HG02852 (cell line): ENCODE results near the gene SDC3.

Experiments
- ATAC-seq: cut with Tn5 transposase; IDR thresholded peaks from one replicate; pipeline ENCODE4 v1.9.1; 2021; ENCODE audit warnings: mild to moderate bottlenecking, moderate library complexity; ENCODE audit not compliant: unreplicated experiment

Gene SDC3

DNA sequence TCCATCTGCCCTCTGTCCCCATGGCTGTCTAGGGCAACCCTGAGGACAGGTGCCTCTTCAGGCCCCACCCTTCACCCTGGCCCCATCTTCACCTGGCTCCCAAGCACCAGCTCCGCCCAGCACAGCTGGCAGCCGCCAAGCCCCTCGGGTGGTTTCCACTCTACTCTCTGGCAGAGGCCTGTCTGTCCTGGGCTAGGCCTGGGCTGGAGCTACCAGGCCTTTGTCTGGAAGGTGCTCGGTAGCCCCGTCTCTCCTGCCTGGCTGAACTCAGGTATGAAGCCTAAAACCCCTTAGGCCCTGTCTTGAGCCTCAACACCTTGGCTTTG lies 17.4 kb downstream of the SDC3 start:
- ATAC-seq: no peak

DNA sequence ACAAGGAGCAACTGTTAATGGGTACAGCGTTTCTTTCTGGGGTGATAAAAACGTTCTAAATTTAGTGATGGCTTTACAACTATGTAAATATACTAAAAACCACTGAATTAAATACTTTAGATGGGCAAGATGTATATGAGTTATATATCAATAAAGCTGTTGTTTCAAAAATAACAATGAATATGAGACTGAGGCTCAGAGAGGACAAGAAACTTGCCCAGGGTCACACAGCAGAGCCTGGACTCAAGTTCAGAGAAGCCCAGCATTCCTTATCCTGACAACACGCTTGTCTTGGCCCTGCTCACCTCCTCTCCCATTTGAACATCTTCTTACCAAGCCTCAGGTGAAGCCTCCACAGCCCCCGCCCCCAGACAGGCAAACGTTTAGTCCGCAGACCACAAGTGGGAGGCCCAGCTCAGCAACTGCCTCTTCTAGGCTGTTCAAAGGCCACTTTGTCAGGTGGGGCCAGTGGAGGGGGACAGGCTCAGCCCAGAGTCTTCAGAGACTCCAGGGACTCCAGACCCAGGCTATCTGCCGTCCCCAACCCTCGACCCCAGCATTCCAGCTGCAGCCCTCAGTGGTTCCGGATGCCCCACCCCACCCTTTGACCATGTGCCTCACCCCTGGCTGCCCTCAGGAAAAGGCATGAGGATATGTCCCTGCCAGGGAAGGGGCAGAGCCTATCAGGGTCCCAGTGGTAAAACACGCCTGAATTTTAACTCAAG lies 17.9 kb downstream of the SDC3 start:
- no peak for ATAC-seq

DNA sequence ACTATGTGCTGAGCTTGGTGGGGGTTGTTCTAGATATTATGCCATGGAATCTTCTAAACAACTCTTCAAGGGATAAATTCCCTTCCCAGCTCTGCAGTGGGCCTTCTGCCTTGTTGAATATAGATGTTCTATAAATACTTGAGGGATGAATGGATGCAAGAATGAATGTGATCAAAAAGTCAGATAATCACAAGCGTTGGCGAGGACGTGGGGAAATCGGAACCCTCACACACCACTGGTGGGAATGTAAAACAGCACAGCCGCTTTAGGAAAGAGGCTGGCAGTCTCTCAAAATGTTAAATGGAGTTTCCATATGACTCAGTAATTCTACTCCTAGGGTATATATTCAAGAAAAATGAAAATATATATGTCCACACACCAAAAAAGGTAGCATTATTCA lies 19.0 kb downstream of the SDC3 start:
- ATAC-seq: no peak

DNA sequence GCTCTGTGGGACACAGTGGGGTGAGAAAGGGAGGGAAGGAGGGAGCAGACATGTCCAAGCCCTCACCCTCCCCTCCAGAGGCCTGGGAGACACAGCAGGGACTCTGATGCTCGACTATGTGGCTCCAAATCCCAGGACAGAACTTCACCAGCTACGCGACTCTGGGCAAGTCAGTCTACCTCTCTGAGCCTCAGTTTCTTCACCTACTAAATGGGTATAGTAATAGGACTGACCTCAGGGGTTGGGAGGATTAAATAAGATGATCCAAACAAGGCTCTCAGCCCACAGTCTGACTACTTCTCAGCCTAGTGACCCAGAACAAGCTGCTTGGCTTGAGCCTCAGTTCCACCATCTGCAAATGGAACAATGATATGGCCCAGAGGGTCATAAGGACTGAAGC lies 19.6 kb downstream of the SDC3 start:
- ATAC-seq: no peak

DNA sequence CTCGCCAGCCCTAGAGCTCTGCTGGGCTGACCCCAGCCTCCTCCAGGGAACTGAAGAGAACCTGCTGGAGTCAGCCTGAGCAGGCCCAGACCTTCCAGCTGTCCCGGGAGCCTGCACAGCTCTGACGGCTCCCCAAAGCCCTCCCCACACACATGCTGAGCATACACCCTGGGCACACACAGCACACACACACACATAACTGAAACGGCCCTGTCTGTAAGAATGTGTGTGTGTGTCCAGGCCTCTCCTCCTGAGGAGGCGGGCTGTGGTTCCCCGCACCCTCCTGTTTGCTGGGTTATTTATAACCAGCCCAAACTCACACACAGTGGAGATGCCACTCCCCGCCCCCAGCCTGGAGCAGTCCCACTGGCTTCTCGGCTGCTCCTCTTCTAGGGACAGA lies 20.2 kb downstream of the SDC3 start:
- ATAC-seq: no peak

DNA sequence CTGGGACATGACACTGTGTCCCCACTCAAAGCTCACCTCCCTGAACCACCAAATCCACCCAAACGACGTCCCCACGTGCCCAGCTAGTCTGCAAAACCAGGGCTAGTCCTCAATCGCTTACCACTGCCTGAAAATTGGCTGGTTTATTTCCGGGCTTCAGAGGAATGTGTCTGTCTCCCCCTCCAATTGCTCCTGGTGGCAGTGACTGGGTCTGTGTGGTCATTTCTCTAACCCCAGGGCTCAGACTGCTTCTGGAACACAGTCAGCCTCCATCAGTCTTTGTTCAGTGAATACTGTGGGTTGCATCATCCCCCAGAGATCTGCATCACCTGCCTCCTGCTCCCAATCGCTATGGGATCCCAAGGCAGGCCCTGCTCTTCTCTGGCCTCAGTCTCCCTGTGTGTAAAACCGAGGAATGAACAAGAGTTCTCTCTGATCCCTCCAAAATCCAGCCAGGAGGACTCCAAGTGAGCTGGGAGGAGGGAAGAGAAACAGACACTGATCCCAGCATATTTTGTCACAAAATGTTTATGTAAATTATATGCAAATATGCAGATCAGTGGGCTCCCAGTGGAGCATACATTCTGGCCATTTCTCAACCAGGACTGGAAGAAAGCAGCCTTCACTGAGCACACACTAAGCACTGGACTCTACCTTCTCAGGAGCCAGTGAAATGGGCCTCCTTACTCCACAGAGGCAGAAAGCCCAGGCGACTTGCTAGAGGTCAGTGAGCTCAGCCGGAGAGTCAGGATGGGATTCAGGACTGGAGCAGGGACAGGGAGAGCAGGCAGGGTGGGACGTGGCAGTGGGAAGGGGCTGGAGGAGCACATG lies 20.9 kb downstream of the SDC3 start:
- no peak for ATAC-seq

DNA sequence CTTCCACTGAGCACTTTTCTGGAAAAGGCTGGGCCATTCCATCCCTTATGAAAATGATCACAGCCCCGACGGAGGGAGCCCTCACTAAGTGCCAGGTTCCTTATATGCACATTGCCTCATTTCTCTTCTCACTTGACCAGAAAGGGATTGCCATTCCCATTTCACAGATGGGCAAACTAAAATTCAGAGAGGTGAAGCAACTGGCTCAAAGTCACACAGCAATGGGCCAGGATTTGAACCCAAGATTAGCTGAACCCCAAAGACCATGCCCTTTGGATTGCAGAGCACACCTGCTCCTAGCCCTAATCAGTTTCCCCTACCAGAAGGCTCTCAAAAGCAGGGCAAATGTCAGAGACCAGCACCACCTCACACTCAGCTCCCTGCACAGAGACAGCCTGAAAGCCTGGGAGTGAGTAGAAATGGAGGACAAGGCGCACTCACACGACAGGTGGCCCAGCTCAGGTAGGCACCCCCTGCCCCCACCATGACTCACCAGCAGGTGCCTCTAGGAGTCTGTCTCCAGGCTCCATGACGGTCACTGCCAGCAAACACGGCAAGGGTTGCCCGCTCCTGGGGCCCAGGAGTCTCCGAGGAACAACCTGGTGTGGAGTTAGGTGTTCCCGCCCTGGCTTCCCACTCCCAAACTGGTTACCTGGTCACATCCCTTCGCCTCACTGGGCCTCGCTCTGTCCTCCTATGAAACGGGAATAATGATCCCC lies 21.7 kb downstream of the SDC3 start:
- no peak for ATAC-seq

DNA sequence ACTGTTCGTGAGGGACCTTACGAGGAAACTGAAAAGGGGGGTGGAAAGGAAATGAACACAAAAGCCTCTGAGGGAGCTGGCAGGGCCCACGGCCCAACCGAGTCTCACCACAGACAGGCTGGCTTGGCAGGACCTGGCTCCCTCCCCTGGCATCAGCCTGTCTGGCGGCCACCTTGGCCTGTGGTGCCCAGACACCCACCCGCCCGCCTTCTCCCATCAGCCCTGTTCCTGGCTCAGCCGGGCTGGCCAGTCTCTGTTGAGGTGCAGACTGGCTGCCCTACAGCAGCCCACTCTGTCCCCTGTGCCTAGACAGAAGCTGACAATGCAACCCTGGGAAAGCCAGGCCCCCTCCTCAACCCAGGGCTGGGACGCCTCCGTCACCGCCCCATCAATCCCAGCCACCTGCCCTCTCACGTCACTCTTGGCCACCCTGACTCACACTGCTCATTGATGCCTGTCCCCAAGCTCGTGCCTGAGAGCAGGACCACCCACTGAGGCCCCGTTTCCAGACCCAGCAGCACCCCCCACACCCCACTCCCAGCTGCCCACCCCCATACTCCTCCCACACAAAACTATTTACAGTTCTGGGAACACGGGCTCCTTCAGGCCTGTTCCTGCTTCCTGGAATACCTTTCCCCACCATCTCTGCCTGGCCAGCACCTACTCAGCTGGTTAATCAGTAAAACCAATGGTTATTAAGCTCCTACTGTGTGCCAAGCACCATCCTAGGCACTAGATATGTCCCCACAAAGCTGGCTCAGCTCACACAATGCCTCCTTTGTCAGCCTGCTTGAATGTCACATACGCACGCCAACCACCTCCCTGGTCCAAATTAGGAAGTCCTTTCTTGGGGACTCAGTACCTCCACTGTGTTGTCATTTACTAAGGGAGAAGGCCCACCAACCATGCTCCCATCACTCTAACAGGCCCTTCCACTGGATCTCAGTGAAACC lies 22.7 kb downstream of the SDC3 start:
- ATAC-seq: no peak

DNA sequence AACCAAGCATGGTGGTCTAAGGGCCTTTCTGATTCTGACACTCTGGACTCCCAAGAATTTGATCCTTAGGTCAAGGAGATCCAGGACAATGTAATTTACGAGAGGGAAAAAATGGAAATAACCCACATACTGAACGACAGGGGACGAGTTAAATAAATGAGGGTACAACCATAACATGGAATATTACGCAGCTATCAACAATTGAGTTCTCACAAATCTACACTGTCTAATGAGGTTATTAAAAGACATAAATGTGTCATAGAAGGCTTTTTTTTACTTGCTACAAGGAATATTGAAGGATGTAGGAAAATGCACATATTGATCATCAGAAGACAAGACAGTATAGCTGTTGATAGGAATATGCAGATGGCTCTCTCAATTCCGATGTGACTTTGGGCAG lies 23.8 kb downstream of the SDC3 start:
- ATAC-seq: no peak

DNA sequence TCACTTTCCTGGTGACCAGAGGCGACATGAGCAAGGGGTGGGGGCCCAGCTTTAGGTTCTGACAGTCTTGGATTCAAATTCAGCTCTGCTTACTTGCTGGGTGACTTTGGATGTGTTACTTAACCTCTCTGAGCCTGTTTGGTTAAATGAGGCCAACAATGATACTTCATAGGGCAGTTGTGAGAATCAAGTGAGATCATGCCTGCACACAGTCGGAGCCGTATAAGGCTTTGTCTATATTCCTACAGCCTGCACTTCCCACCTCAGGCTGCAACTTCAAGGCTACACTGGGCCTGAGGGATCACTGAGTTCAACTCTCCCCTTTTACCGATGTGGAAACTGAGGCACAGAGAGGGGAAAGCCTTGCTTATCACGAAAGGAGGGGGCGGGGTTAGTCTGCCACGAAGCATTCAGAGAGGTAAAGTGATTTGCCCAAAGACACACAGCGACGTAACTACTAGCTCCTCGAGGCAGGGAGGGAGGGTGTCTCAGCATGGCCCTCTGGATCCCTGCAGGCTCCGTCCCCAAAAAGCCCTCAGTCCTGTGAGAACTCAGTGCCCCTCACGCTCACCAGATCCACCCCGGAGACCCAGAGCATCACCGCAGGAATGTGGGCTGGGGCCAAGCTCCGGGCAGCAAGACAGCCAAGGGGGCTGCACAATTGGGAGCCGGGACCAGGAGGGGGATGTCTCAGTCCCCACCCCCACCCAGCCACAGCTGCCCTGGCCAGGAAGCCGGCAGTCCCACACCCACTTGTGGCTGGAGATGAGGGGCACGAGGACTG lies 25.0 kb downstream of the SDC3 start:
- ATAC-seq: no peak

DNA sequence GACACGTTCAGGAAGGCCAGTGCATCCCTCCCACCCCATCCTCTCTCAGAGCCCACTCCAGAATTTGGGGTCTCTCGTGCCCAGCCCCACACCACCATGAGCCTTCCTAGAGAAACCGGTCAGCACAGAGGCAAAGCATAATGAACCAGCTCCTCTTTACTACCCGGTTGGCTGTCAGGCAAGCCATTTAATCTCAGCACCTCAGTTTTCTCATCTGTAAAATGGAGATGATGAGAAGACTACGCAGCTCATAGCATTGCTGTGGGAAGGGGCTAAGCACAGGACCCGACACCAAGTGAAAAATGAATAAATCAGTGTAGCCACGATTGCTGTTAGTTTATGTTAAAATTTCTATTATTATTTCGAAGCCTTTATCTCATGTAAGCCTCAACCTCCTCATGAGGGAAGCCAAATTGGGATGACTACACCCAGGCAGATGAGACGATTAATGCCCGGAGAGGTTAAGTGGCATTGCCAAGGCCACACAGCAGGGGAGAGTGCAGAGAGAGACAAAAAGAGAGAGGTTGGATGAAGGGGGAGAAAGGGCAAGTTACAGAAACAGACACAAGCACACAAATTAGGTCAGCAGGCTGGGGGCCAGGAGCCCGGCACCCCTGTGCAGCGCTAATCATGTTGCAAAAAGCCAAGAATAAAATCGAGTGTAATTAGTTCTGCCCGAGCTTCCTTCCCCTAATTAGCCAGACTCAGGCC lies 25.7 kb downstream of the SDC3 start:
- no peak for ATAC-seq

DNA sequence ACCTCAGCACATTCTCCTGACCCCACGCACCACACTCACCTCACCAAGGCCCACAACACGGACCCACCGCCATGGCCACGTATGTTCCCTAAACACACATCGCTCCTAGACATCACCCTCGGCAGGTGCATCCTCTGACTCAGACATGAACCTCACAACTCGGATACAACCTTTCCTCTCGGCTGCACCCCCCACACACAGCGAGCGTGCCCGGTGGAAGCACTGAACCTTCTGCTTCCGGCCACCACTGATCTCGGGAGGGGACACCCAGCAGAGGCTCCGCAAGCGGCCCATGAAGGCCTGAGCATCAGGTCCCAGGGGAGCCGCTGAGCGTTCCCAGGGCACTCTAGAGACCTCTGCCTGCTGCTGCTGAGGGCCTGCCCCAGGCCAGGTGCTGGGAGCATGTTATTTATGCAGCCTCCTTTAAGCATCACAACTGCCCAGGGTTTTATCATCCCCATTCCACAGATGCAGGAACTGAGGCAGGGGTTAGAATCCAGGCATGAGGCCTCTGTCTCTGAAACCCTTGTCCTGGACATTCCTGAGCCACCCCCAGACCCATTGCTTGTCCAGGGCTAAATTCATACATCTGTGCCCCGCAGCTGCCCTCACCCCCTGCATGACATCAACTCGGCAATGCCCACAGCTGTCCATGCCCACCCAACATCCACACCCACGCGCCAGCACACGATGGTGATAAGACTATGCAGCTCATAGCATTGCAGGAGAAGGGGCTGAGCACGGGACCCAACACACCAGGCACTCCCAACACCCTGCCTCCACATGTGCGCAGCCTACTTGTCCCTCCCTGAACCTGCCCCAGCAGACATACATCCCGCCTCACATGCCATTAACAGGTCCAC lies 27.0 kb downstream of the SDC3 start:
- ATAC-seq: peak; percentile 68

DNA sequence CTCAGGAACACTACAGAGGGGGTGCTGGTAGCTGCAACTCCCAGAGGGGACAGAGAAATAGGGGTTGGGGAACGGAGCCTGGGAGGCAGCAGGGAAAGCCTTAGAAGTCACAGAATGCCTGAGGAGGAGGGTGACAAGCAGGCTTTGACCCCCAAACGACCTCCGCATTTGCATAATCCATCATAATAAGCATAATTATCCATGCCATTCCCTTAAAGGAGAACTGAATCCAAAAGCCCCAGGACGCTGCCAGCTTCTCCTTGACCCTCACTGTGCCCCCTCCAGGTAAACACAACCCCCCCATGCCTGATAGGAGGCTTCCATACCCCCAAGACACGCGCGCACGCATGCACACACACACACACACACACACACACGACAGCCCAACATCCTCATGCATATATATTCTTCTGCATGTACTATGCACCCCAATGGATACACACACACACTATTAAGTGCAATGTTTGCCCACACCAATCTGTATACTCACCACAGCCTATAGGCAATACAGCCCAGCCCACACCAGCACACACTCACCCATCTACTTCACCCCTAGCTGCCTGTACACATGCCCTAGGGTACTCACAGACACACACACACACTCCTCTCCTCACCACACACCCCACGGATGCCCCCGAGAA lies 27.8 kb downstream of the SDC3 start:
- ATAC-seq: no peak

DNA sequence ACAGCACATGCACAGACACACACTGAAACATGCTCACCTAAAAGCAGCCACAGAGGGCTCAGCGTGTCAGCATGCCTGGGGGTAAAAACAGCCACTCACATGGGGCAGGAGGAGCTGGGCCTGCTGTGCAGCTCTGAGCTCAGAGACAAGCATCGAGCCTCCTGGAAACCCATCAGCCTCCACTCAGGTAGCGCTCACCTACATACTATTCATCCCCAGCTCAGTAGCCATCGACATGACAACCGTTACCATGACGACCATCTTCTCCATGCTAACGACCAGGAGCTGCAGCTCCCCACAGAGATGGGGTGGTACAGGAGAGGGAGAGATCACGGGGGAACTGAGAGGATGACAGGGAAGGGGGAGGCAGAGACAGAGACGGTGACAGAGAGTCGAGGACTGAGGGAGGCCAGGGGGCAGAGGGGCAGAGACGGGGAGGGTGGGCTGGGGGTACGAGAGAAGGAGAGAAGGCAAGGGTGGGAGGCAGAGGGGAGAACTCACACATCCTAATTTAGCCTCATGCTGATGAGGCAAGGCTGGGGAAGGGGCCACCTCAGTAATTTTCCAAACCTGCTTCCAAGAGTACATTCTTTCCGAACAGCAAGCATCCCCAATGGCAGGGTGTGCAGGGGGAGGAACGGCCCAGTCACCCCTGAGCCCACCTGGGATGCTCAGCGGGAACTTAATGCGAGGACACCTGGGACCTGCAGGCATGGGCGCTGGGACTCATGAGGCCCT lies 28.4 kb downstream of the SDC3 start:
- no peak for ATAC-seq

DNA sequence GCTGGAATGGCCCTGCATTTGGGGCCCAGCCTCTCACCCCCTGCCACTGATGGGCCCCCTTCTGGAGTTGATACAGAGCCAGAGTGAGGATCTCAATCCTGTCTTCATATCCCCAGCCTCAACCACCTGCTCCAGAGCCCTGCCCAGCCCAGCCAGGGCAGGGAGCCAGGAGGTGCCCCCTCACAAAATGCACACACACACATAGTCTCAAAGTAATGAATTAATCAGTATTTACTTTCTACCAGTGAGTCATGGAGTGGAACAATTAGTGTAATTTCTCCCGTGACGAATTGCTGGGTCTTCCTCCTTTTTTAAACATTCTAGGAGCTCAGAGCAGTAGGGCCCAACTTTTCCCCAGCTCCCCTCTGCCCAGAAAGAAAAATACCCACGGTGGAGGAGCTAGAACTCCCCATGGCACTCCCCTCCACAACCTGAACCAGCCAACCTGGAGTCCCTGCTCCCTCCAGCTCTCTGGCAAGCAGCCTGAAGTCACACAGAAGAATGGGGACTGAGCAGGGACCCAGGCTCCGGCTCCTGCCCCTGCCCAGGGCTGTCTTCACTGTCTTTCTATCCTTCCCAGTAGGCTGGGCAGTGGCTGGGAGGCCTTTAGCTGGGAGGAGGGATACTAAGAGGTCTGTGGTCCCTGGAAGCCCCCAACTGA lies 29.3 kb downstream of the SDC3 start:
- ATAC-seq: no peak

DNA sequence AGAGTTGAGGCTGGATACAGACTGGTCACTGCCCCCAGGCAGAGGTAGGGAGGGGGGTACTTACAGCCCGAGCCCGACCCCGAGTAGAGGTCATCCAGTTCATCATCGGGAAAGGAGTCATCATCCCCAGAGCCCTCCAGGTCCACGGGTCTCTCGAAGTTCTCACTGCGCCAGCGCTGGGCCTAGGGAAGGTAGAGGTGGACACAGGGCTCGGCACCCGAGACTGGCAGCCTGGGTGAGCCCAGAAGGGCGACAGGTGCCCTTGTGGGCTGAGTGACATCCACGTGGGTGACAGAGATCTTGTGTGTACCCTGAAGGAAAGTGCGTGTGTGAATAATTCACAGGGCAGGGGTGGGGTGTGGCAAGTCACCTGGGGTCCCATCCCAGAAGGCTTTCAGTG lies 30.0 kb downstream of the SDC3 start:
- ATAC-seq: no peak

DNA sequence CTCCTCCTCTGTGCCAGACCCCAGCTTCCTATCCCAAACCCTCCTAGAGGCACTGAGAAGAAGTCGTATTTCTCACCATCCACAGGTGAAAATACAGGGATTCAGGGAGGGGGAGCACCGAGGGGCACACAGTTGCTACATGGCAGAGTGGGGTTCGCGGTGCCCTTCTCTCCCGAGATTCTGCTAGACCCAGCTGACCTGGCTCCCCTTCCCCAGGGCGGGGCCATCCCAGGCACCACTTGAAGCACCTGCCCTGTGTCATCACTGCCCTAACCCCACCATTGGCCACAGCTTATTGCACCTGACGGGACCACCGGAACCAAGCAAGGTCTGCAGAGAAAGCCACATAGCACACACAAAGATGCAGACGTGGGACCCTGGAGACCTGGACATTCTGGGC lies 30.5 kb downstream of the SDC3 start:
- ATAC-seq: no peak
